Measurements from ENCODE around the gene FABP2.
"Not testable (repeated sequence)": the region's sequence is repeated elsewhere in the genome, so short reads cannot be mapped to it uniquely, and the experiment has no call there.

FABP2 gene

GRCh38 chr4:119321921-119322687 is at the start of gene FABP2:
FABP2 (minus strand) TSS chr4:119322138; CDS start chr4:119322102, 36 bp downstream.
- no peak for DNase-seq (ENCODE audit: low read depth, low spot score)

GRCh38 chr4:119370951-119371683 is 49.2 kb upstream of the FABP2 start:
- DNase-seq (ENCODE audit: low read depth, low spot score), result not testable (repeated sequence)

- DNase-seq (ENCODE audit: low read depth, low spot score), result not testable (repeated sequence)
These were observed 48.5 kb upstream of the FABP2 start for GRCh38 chr4:119370392-119370791.

- DNase-seq (ENCODE audit: low read depth, low spot score), result not testable (repeated sequence)
These were observed 44.9 kb upstream of the FABP2 start for GRCh38 chr4:119366802-119367201.

GRCh38 chr4:119364203-119364602 is 42.3 kb upstream of the FABP2 start:
- DNase-seq (ENCODE audit: low read depth, low spot score), result not testable (repeated sequence)

GRCh38 chr4:119363372-119363771 is 41.4 kb upstream of the FABP2 start:
- not testable (repeated sequence) for DNase-seq (ENCODE audit: low read depth, low spot score)

GRCh38 chr4:119362413-119362812 is 40.5 kb upstream of the FABP2 start:
- not testable (repeated sequence) for DNase-seq (ENCODE audit: low read depth, low spot score)

GRCh38 chr4:119359873-119360272 is 37.9 kb upstream of the FABP2 start:
- DNase-seq (ENCODE audit: low read depth, low spot score), result not testable (repeated sequence)

GRCh38 chr4:119356796-119357195 is 34.9 kb upstream of the FABP2 start:
- DNase-seq (ENCODE audit: low read depth, low spot score), result not testable (repeated sequence)

- not testable (repeated sequence) for DNase-seq (ENCODE audit: low read depth, low spot score)
These were observed 34.1 kb upstream of the FABP2 start for GRCh38 chr4:119356041-119356440.

GRCh38 chr4:119353364-119353763 is 31.4 kb upstream of the FABP2 start:
- DNase-seq (ENCODE audit: low read depth, low spot score), result not testable (repeated sequence)

- not testable (repeated sequence) for DNase-seq (ENCODE audit: low read depth, low spot score)
These were observed 26.2 kb upstream of the FABP2 start for GRCh38 chr4:119348169-119348568.

GRCh38 chr4:119343293-119343692 is 21.4 kb upstream of the FABP2 start:
- not testable (repeated sequence) for DNase-seq (ENCODE audit: low read depth, low spot score)

GRCh38 chr4:119339895-119340294 is 18.0 kb upstream of the FABP2 start:
- DNase-seq (ENCODE audit: low read depth, low spot score), result not testable (repeated sequence)

GRCh38 chr4:119337010-119337409 is 15.1 kb upstream of the FABP2 start:
- no peak for DNase-seq (ENCODE audit: low read depth, low spot score)

GRCh38 chr4:119336332-119336979 is 14.5 kb upstream of the FABP2 start:
- DNase-seq (ENCODE audit: low read depth, low spot score), result not testable (repeated sequence)

- DNase-seq (ENCODE audit: low read depth, low spot score), result no peak
These were observed 8.1 kb upstream of the FABP2 start for GRCh38 chr4:119329835-119330620.

GRCh38 chr4:119328695-119329094 is 6.8 kb upstream of the FABP2 start:
- no peak for DNase-seq (ENCODE audit: low read depth, low spot score)

- DNase-seq (ENCODE audit: low read depth, low spot score), result no peak
These were observed 3.9 kb downstream of the FABP2 start for GRCh38 chr4:119317990-119318389.

- DNase-seq (ENCODE audit: low read depth, low spot score), result no peak
These were observed 6.9 kb downstream of the FABP2 start for GRCh38 chr4:119315036-119315435.

GRCh38 chr4:119314356-119314755 is 7.6 kb downstream of the FABP2 start:
- DNase-seq (ENCODE audit: low read depth, low spot score), result no peak
